RWPE1 (cell line): ENCODE data around the gene SSTR5.

Experiments used
- CTCF ChIA-PET: fragments of 350-600 bp; sonication (Branson Sonifier 250); formaldehyde crosslinking; extraction: SDS; loops from one replicate; lab custom pipeline; 2021; lab: Yijun Ruan, JAX
- POLR2A ChIA-PET: fragments of 400-600 bp; formaldehyde crosslinking; extraction: SDS; loops from one replicate; lab custom pipeline; 2020; ENCODE audit warnings: antibody characterized with exemption; ENCODE audit not compliant: low non-redundant PET; lab: Yijun Ruan, JAX
- DNase-seq: peaks from one replicate; pipeline ENCODE4 v3.0.0; 2012; ENCODE audit warnings: low spot score
- H3K27ac ChIP-seq: fragments of 450-650 bp; 2 replicates; pipeline ENCODE4 v1.5.1; 2017
- TF ChIP-seq, protein P1 (sequence below): fragments of 450-650 bp; conservative IDR thresholded peaks from 2 replicates; pipeline ENCODE4 v1.5.1; 2017; ENCODE audit warnings: low read depth, mild to moderate bottlenecking

SSTR5 gene

DNA sequence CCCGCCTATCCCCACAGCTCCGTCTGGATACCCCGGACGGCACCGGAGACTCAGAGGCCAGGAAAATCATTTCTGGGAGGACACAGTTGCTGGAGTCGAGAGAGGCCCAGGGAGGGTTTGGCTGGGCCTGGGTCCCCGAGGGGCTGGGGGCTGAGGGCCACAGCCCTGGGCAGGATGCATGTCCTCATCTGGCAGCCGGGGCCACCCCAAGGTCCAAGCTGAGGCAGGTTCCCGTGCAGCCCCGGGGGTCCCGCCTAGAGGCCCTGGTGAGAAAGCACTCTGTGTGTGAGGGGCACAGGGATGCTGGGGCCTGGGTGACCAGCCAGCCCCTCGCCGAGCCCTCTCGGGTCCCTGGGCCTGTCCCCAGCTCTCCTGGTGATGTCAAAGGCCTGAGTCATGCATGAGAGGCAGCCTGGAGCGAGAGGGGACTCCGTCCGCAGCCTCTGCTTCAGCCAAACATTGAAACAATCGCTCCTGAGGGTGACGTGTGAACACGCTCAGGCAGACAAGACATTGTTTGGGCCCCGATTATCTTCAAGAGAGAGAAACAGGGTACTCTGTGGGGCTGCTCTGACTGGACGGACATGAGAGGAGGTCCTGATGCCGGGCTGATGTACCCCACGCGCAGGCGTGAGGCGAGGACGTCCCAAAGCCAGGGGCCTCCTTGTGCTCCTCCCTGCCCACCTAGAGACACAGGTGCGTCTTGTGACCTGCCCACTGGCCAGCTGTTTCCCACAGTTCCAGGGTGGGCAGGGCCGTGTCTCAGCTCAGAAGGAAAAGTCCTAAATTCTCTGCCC is 49.3 kb downstream of the SSTR5 start:
- no peak for DNase-seq
- H3K27ac ChIP-seq: no peak overlapping the region
- POLR2A ChIA-PET: no interaction called here
- TF ChIP-seq, protein P1, sequence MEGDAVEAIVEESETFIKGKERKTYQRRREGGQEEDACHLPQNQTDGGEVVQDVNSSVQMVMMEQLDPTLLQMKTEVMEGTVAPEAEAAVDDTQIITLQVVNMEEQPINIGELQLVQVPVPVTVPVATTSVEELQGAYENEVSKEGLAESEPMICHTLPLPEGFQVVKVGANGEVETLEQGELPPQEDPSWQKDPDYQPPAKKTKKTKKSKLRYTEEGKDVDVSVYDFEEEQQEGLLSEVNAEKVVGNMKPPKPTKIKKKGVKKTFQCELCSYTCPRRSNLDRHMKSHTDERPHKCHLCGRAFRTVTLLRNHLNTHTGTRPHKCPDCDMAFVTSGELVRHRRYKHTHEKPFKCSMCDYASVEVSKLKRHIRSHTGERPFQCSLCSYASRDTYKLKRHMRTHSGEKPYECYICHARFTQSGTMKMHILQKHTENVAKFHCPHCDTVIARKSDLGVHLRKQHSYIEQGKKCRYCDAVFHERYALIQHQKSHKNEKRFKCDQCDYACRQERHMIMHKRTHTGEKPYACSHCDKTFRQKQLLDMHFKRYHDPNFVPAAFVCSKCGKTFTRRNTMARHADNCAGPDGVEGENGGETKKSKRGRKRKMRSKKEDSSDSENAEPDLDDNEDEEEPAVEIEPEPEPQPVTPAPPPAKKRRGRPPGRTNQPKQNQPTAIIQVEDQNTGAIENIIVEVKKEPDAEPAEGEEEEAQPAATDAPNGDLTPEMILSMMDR: no peak
- CTCF ChIA-PET: no interaction called here

- TF ChIP-seq, protein P1: no peak
- POLR2A ChIA-PET: no interaction called here
Measured at GRCh38 chr16:1122398-1122765, 49.8 kb downstream of the SSTR5 start.

GRCh38 chr16:1123525-1124230 is 51.1 kb downstream of the SSTR5 start:
- ChIA-PET POLR2A (no interaction called here), CTCF (no interaction called here)
- no peak overlapping the region for H3K27ac ChIP-seq
- no peak for DNase-seq
- TF ChIP-seq, protein P1: no peak

More at GRCh38 chr16:1122398-1122765, 49.8 kb downstream of the SSTR5 start:
- CTCF ChIA-PET: no interaction called here
- DNase-seq: no peak
- H3K27ac ChIP-seq: no peak overlapping the region

DNA sequence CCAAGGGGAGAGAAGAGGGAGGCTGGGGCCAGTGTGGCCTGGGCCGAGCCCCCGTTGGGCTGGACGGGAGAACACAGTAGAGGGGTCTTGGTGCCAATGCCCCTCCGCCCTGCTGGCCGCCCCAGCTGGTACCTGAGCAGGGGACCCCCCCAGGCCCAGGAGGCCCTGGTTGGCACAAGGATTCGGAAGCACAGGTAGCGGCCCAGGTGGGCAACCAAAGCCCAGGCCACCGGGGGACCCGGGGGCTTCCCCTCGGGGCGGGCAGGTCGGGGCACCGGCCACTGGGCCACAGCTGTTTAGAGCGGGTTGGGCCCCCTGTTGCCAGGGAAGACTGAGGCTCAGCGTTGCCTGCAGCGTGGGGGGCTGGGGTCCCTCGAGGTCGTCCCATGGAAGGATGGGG is 51.7 kb downstream of the SSTR5 start:
- H3K27ac ChIP-seq: no peak overlapping the region
- CTCF ChIA-PET: no interaction called here
- TF ChIP-seq, protein P1: no peak
- POLR2A ChIA-PET: no interaction called here
- DNase-seq: no peak

- DNase-seq: no peak
- ChIA-PET CTCF (no interaction called here), POLR2A (no interaction called here)
- H3K27ac ChIP-seq: no peak overlapping the region
- TF ChIP-seq, protein P1: no peak
Measured at GRCh38 chr16:1124795-1125194, 52.2 kb downstream of the SSTR5 start.

DNA sequence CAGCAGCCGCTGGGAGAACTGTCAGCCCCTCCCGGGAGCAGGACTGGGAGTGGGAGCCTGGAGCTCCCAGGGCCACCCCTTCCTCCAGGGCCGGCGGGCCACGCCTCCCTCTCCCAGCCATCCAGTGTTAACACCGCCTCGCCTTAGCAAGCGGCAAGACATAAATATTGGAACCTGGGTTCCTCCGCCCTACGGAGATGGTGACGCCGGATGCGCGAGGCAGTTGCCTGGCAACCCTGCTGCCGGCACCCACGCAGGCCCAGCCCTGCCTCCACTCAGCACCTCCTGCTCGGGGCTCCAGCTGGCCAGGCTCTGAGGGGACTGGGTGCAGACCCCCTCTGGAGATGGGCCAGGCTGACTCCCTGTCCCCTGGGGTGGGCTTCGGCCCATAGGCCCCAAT is 52.9 kb downstream of the SSTR5 start:
- CTCF ChIA-PET: no interaction called here
- peak; percentile 16 for DNase-seq
- no peak overlapping the region for H3K27ac ChIP-seq
- TF ChIP-seq, protein P1: no peak
- POLR2A ChIA-PET: no interaction called here
